DND-41 (cell line): ENCODE results near the gene RAB6B.

ENCODE experiments used
- EZH2 ChIP-seq: IDR thresholded peaks from 3 replicates; pipeline ENCODE4 v1.6.1; 2012; ENCODE audit warnings: borderline replicate concordance, low read depth, mild to moderate bottlenecking, moderate library complexity, low read length, inconsistent platforms; ENCODE audit not compliant: severe bottlenecking
- TF ChIP-seq, protein P1 (sequence below): IDR thresholded peaks from 2 replicates; pipeline ENCODE4 v1.5.1; 2012; ENCODE audit warnings: borderline replicate concordance, low read length, moderate library complexity, mild to moderate bottlenecking; ENCODE audit not compliant: poor library complexity, severe bottlenecking; ENCODE audit errors: extremely low read depth

DNA sequence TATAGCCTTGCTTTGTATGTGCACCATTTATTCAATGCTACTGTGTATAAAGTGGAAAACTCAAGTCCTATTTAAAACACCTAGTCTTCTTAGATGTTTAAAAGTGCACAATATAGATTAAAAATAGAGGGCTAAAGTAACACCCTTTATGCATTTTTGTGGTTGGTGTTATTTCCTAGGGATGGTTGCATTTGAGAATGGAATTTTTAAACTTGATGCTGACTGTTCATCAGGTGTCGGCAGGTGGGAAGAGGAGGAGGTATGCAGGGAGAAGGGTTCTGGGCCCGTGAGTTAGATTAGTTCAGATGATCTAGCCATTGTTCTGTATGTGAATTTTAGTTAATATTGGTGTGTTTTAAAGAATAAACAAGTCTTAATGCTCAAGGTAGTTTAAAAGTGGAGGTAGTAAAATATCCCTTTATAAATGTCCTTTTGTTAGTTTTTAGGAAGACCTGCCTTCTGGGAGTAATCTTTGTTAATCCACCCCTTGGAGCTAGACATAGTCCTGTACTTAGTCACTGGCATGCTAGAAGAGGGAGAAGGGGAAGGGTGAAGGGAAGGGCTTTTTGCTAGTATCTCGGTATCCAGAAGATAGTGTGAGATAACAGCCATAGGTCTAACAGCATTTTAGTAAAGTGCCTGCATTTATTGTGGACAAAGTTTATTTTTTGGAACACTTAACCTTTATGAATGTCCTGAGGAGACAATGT, 98.1 kb downstream of the RAB6B start:
- TF ChIP-seq, protein P1, sequence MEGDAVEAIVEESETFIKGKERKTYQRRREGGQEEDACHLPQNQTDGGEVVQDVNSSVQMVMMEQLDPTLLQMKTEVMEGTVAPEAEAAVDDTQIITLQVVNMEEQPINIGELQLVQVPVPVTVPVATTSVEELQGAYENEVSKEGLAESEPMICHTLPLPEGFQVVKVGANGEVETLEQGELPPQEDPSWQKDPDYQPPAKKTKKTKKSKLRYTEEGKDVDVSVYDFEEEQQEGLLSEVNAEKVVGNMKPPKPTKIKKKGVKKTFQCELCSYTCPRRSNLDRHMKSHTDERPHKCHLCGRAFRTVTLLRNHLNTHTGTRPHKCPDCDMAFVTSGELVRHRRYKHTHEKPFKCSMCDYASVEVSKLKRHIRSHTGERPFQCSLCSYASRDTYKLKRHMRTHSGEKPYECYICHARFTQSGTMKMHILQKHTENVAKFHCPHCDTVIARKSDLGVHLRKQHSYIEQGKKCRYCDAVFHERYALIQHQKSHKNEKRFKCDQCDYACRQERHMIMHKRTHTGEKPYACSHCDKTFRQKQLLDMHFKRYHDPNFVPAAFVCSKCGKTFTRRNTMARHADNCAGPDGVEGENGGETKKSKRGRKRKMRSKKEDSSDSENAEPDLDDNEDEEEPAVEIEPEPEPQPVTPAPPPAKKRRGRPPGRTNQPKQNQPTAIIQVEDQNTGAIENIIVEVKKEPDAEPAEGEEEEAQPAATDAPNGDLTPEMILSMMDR, result no peak
- TF ChIP-seq EZH2, result no peak
